Measurements from ENCODE around the gene FBLN2.

FBLN2 gene

DNA sequence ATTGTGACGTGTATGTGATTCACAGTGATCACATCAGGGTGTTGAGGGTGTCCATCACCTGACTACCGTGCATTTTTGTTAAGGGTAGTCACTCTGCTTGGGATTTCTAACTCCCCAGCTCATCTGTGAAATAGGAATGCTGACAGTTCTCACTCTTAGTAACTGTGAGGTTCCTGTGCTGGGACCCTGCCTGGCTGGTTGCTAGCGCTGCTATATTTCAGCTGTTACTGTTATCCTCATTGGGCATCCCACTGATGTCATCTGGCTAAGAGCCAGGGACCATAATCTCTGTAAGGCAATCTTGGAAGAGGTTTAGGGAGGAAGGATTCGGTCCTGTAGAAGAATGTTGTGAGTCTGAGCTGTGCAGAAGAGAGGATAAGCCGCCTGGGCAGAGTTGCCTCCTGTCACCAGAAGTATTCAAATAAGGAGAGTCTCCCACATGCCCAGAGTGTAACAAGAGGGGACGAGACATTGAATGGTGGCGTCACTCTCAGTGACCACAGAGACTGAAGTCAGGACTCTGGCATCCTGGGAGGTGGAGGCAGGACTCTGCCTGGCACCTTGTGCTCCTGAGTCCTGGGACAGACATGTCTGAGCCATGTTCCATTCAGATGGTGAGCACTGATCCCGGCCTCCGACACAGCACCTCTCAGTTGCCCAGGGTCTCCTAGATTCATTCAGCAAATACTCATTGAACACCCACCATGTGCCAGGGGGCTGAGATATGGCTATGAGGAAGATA, 52.2 kb downstream of the FBLN2 start:
- no peak for DNase-seq (ENCODE audit: low spot score)

DNA sequence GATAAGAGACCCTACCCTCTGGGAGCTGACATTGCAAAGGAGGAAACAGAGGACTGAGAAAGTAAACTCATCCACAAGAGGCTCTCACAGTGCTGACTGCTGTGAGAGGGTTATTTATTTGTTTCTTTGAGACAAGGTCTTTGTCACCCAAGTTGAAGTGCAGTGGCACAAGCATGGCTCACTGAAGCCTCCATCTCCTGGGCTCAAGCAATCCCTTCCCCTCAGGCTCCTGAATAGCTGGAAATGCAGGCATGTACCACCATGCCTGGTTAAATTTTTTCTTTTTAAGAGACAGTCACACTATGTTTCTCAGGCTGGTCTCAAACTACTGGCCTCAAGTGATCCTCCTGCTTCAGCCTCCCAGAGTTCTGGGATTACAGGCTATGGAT, 52.8 kb downstream of the FBLN2 start:
- DNase-seq (ENCODE audit: low spot score) = no peak

DNA sequence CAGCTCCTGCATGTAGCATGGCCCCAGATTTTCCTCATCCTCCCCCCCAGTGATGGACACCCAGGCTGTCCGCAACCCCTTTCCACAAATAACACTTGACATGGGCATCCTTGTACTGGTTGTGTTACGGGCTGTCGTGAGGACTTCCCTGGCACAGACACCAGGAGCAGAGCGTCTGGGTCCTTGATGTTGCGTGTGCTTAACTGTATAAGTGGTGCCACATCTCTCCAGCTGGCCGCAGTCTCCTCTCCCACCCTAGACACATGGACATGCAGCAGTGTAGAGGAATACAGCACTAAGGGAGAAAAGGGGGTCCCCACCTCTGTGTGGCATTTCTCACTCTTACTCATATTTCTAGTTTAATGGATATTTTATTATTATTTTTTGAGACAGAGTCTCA, 56.6 kb downstream of the FBLN2 start:
- no peak for DNase-seq (ENCODE audit: low spot score)

DNA sequence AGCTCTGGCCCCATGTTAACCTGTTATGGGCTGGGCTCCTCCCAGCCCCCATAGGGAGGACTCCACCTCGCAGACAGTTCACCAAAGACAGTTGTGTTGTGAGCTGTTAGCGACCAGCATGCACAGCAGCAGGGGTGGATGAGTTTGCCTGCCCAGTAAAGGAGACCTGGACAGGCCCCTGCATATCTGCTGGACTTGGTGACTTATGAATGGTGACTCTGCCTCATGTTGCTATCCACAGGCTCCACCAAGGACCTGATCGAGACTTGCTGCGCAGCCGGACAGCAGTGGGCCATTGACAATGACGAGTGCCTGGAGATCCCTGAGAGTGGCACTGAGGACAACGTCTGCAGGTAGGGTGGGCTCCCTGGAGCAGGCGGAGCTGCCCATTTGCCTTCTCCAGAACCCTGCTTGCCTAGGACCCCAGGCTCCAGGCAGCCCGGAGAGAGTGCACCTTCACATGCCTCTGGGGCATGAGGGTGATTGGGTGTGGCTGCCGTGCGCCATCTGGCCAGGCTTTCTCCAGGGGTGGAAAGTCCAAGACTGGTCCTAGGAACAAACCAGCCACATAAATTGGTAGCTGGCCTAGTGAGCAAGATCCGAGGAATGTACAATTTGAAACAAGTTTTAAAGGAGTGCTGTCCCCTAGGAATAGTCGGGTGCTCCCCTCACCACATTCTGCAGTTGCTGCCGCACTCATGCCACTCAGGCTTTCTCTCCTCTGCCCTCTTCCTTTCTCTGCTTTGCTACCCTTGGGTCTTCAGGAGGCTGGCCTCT, 59.1 kb downstream of the FBLN2 start:
- no peak for DNase-seq (ENCODE audit: low spot score)

DNA sequence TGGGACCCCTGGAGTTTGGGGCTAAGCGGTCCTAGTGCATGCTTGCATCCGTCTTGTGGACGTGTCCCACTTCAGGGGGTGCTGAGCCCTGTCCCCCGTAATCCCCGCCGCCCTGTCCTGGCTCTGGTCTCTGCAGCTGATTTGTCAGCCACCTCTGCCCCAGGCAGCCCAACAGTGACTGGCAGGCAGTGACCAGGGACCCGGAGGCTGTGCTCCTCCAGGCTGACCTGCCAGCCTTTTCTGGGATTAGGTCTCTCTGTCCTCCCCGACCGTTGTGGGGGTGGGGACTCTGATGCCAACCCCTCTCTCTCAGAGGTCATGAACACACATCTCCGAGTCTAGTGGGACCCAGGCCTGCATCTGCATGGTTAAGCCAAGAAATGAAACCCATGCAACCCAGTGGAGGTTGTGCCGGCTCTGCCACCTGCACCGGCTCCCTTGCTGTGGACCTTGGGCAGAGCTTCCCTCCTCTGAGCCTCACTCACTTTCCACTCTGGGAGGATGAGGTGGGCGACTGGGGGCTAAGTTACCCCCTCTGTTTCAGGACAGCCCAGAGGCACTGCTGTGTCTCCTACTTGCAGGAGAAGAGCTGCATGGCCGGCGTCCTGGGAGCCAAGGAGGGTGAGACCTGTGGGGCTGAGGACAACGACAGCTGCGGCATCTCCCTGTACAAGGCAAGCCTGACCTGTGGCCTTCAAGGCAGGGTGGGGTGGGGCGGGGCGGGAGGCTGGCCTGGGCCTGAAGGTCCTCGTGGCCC, 60.2 kb downstream of the FBLN2 start:
- no peak for DNase-seq (ENCODE audit: low spot score)

DNA sequence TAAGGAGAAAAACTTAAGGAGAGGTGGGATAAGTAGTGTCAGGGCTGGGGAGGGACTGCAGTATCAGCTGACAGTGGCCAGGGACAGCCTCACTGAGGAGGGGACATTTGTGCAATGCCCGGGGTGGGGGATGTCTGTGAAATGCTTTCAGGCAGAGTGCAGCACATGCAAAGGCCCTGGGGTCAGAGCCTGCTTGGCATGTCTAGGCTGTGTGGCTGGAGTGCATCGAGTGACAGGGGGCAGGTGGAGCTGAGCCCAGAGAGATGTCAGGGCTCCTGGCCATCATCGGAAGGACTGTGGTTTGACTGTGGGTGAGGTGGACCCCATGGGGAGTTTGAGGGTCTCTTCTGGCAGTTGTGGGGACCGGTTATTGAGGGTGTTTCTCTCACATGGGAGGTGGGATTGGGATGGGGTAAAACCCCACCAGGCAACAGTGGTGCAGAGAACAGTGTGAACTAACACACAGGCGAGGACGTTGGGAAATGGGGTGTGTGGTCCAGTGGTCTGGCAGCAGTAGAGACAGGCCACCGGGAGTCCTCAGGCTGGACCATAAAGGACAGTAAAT, 61.2 kb downstream of the FBLN2 start:
- no peak for DNase-seq (ENCODE audit: low spot score)

DNA sequence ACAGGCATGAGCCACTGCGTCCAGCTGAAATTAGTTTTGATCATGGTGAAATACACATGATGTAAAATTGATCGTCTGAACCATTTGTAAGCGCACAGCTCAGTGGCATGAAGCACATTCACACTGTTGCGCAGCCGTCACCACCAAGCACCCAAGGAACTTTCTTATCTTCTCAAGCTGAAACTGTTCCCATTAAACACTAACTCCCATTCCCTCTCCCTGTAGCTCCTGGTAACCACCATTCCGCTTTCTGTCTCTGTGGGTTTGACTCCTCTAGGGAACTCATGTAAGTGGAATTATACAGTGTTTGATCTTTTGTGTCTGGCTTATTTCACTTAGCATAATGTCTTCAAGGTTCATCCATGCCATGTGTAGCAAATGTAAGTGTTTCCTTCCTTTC, 62.3 kb downstream of the FBLN2 start:
- no peak for DNase-seq (ENCODE audit: low spot score)

DNA sequence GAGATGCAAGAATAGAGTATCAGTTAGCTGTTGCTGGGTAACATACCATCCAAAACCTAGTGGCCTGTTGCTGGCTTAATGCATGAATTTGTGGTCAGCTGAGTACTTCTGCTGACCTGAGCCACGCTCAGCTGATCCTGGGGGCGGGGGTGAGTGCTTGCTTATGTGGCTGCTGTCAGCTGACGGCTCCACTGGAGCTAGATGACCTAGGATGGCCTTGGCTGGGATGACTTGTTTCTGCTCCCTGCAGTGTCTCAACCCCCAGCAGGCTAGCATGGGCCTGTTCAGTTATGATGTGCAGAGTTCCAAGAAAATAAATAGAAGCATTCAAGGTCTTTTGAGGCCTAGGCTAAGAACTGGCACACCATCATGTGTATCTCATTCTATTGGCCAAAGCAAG, 63.9 kb downstream of the FBLN2 start:
- DNase-seq (ENCODE audit: low spot score) = no peak

DNA sequence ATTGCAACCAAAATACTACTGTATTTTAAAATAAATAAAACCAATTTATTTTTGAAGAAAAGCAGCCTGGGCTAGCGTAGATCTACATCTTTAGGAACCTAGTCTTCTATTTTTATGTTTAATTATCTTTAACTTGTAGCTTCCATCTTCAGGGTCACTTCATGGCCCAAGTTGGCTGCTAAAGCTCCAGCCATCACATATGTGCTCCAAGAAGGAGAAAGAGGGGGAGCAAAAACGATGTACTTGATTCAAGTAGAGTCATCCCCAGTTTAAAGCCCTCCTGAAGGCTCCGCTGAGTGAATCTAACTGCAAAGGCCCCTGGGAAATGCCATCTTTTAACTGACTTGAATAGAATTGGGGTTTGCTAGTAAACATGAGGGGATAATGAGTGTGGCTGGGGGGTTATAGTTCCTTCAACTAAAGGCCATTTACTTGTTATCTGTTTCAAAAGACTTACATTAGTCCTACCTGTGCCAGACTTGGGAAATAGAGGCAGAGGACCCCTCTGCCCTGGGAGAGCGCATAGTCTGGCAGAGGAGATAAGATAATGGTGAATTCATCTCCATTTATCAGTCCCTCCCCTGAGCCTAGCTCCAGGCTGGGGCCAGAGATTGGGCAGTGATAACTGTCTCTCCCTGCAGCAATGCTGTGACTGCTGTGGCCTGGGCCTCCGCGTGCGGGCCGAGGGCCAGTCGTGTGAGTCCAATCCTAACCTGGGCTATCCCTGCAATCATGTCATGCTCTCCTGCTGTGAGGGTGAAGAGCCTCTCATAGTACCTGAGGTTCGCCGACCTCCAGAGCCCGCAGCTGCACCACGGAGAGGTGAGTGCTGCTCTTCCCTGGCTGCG, 64.6 kb downstream of the FBLN2 start:
- no peak for DNase-seq (ENCODE audit: low spot score)

DNA sequence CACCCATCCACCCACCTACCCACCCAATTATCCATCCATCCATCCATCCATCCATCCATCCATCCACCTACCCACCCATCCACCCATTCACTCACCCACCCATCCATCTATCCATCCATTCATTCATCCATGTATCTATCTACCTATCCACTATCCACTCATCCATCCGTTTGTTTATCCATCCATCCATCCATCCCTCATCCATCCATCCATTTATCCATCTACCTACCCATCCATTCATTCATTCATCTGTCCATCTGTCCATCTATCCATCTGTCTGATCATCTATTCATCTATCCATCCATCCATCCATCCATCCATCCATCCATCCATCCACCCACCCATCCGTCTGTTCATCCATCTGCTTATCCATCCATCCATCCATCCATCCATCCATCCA, 65.7 kb downstream of the FBLN2 start:
- DNase-seq (ENCODE audit: low spot score) = no peak

DNA sequence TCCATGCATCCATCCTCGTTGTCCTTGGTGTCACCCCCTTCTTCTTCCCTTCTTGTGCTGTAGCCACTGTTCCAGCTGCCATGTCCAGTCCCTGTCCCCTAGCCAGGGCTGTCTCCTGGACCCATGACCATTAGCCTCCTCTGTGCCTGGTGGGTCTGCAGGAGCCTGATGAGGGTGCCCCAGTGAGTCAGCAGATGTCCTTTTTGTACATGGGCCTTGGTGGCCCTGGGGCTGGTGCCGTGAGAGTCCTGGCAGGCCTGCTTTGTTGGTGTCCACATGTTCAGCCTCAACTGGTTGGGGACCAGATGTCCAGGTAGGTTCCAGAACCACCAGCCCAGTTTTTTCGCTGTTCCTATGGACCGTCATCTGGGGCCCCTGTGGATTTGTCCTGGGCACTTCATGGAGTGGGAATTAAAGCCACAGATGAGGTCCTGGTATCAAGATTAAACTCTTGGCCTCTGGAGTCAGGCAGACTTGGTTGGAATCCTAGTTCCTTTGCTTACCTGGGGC, 66.1 kb downstream of the FBLN2 start:
- no peak for DNase-seq (ENCODE audit: low spot score)

DNA sequence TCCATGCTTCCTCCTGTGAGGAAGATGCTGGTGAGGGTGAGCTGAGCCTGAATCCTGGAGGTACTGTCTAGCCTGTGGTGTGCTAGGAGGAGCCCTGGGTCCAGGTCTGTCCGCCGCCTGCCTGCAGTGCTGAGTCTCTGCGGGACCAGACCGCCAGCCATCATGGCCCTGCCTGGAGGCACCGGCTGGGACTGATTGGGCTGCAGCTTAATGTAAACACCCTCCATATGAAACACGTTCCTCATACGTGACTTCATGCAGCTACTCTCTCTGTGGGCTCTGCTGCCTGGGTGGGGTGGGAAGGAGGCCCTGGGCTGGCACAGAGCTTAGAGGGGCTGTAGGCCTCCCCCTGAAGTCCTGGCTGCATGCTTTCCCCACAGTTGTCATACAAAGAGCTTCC, 67.4 kb downstream of the FBLN2 start:
- no peak for DNase-seq (ENCODE audit: low spot score)

DNA sequence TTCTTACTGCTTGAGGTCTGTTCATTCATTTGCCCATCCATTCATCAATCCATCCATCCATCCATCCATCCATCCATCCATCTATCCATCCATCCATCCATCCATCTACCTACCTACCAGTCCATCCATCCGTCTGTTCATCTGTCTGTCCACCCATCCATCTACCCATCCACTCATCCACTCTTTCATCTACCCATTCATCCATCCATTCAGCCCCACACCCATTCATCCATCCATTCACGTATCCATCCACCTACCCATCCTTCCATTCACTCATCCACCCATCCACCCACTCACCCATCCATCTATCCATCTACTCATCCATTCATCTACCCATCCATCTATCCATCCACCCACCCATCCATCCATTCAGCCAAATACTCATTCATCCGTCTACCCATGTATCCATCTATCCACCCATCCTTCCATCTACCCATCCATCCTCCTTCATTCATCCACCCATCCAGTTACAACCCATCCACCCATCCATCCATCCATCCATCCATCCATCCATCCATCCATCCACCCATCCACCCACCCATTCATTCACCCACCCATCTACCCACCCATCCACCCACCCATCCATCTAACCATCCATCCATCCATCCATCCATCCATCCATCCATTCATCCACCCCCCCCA, 68.3 kb downstream of the FBLN2 start:
- DNase-seq (ENCODE audit: low spot score) = no peak

DNA sequence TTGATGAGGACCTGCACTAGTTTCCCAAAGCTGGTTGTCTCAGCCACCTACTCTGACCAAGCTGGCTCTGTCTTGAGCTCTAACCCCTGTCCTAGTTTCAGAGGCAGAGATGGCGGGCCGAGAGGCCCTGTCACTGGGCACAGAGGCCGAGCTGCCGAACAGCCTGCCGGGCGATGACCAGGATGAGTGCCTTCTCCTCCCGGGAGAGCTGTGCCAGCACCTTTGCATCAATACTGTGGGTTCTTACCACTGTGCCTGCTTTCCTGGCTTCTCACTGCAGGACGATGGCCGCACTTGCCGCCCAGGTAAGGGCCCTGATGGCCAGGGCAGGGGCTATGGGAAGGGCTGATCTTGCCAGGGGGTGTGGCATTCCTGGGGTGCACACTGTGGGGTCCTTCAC, 69.1 kb downstream of the FBLN2 start:
- DNase-seq (ENCODE audit: low spot score) = no peak

DNA sequence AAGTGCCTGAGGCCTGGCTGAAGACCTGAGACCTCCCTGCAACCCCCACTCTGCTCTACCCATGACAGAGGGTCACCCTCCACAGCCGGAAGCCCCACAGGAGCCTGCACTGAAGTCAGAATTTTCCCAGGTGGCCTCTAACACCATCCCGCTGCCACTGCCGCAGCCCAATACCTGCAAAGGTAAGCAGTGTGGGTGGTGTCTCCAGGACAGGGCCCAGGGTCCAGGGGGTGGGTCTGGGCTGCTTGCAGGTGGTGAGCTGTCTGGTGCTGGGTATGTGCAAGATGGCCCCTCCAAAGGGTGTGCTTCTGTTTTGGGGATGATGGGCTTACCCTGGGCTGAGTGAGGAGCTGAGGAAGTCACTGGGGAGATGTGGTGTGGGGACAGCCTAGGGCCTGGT, 69.9 kb downstream of the FBLN2 start:
- no peak for DNase-seq (ENCODE audit: low spot score)

DNA sequence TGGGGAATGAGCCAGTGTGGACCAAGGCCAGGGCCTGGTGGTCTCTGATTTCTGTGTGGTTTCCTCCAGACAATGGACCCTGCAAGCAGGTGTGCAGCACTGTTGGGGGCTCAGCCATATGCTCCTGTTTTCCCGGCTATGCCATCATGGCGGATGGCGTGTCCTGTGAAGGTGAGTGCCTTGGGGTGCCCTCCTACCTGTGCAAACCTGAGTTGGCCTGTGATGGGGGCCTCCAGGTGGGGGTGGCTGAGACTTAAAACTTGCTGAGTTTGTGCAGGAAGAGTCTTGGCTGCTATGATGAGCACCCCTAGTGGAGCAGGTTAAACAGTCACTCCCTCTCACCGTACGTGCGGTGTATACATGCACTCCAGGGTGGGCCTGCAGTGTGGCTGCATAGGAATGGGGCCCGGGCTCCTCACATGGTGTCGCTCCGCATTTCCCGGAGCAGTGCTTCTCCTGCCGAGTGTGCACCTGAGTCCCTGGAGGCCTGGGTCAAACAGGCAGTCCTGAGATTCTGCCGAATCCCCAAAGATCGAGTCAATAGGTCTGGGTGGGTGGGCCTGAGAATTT, 70.8 kb downstream of the FBLN2 start:
- no peak for DNase-seq (ENCODE audit: low spot score)

DNA sequence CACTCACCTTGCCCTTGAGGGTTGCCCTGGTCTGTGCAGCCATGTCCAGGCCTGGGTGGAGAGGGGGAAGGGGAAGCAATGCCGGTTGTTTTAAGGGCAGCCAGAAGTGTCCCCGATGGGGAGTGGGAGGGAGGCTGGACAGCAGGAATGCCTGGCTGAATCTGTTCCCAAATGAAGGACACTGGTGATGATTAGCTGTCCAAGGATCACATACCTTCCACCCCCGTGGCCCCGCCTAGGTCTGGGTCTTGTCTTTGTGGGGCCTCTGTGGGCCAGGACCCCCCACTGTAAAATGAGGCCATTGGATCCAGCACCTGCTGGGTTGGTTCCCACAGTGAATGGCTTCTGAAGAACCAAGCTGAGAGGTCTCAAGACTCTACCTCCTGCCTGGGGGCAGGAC, 71.4 kb downstream of the FBLN2 start:
- no peak for DNase-seq (ENCODE audit: low spot score)

DNA sequence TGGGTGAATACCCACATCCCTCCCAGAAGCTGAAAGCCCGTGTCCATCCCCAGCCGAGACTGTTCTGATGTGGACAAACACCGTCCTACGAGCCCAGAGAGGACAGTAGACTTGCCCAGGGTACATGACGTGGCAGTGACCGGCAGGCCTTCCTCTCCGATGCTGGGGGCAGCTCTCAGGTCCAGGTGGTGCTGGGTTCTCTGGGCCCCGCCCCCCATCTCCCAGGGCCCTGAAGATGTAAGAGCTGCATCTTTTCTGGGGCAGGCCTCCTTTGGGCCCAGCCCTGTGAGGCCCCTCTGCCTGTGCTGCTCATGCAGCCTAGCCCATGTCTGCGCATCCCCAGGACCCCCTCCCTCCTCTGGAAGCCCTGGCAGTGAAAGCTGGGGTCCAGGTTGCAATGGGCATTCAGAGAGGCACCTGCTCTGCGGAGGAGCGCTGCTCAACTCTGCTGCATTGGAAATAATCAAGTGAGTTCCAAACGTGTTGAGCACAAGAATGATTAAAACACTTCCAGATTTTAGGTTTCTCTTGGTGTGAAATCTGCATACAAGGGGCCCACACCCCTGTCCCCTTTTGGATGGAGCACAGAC, 71.9 kb downstream of the FBLN2 start:
- no peak for DNase-seq (ENCODE audit: low spot score)

DNA sequence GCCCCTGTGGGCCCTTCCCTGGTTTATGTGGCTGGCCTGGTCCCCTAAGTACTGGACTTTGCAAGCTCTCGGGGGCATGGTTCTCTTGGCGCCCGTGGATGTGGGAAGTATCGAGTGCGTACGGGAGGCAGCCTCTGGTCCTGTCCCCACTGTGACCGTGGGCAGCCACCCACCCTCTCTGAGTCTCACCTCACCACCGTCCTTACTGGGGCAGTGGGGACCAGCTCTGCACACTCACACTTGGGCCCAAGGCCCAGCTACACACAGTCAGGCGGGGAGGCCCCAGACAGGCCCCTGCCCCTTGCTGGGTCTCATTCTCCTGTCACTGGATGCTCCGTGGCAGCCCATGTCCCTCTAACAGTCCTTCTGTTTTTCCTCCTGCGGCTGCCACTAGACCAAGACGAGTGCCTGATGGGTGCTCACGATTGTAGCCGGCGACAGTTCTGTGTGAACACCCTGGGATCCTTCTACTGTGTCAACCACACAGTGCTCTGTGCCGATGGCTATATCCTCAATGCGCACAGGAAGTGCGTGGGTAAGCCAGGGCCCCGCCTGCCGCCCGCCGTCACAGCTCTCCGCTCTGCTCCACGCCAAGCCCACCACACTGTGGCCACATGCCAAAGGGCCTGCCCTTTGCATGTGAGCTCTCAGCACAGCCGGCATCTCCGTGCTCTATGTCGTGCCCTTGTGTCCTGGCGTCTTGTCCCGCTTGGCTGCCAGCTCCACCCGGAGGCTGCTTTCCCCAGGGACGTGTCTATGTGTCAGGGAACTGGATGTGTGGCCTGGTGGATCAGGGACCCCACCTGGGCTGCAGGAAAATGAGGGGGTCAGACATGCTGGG, 72.7 kb downstream of the FBLN2 start:
- DNase-seq (ENCODE audit: low spot score) = no peak
